ENCODE data around the gene BOK. TPM values are rescaled to one million over a fixed set of nuclear protein-coding genes. Genes with fewer than 3 reads are reported as not detected.
"Not testable (repeated sequence)": the region's sequence is repeated elsewhere in the genome, so short reads cannot be mapped to it uniquely, and the experiment has no call there.

The BOK gene
- total RNA-seq, 1 donor from 2014 or later = 4.5 TPM

GRCh38 chr2:241551998-241552737 is 6.4 kb upstream of the BOK start:
- no peak for DNase-seq (ENCODE audit: missing footprints)
- intact Hi-C loops (cut with DNase I) = no loop called here

GRCh38 chr2:241553512-241553830 is 5.1 kb upstream of the BOK start:
- intact Hi-C loops (cut with DNase I) = no loop called here
- DNase-seq (ENCODE audit: missing footprints) (no peak), ATAC-seq (no peak)

More at GRCh38 chr2:241551998-241552737, 6.4 kb upstream of the BOK start:
- ATAC-seq = peak; percentile 36

GRCh38 chr2:241553981-241554380 is 4.6 kb upstream of the BOK start:
- DNase-seq (ENCODE audit: missing footprints) = no peak
- intact Hi-C loops (cut with DNase I) = no loop called here
- no peak for ATAC-seq

- intact Hi-C loops (cut with DNase I) = no loop called here
- ATAC-seq = no peak
- no peak for DNase-seq (ENCODE audit: missing footprints)
Observed at GRCh38 chr2:241554610-241555322, 3.8 kb upstream of the BOK start.

DNA sequence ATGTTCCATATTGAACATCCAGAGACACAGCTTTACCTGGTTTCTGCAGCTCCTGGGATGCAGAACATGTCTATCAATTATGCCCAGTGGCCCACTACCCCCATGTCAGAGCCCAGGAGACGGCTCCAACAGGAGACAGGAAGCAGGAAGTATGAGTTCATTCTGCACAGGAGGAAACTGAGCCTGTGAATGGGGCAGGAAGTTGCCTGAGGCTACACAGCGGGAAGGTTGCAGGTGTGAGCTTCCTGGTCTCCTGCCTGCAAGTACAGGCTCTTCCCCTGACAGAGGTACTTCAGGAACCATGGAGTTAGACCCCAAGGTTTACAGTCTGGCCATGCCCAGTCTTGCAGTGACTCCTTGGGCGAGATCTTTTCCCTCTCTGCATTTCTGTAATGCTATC is 2.8 kb upstream of the BOK start:
- ATAC-seq (no peak), DNase-seq (ENCODE audit: missing footprints) (no peak)
- intact Hi-C loops (cut with DNase I) = no loop called here

DNA sequence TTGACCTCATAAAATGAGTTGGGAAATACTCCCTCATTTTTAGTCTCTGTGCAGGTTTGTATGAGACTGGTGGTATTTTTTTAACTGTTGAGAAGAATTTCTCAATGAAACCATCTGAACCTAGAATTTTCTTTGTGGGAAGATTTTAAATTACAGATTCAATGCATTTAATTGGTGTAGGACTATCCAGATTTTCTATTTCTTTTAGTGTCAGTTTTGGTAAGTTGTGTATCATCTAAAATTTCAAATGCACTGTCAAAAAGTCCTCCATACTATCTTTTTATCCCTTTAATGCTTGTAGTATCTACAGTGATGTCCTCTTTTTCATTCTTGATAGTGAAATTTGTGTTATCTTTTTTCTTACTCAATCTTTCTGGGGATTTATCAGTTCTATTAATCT is 1.8 kb upstream of the BOK start:
- DNase-seq (ENCODE audit: missing footprints) (no peak), ATAC-seq (no peak)
- intact Hi-C loops (cut with DNase I) = no loop called here

DNA sequence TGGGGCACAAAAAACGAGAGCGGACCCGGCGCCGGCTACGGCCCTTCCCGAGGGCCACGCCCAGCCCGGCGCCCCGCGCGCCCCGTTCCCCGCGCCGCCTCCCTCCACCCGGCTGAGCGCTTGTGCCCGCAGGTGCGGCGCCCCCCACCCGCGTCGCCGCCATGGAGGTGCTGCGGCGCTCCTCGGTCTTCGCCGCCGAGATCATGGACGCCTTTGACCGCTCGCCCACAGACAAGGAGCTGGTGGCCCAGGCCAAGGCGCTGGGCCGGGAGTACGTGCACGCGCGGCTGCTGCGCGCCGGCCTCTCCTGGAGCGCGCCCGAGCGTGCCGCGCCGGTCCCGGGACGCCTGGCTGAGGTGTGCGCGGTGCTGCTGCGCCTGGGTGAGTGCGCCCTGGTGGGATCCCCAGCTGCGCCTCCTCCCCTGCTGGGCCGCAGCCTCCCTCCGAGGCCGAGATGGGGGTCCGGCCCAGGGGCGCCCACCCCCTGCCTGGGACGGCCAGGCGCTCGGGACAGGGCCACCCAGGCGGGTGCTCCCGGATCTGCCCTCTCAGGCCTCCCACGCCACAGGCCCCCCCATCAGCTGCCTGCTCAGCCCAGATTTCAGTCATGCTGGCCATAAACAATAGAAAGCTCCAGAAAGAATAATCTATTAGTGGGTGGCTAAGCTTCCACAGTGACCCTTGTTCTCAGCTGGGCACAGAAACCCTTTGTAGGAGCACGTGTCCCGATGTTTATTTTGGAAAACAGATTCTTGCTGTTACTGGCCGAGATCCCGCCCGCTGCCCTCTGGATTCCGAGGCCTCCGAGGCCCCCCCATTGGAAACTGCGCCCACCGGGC is 997 bp downstream of the BOK start:
- intact Hi-C loops (cut with DNase I) = loop anchor here (2.0 kb wide), 1 partner anchor 53 kb away; no protein-coding TSS in a partner anchor
- DNase-seq (ENCODE audit: missing footprints) = no peak
- ATAC-seq = peak; percentile 44

- ATAC-seq = no peak
- no peak for DNase-seq (ENCODE audit: missing footprints)
- intact Hi-C loops (cut with DNase I) = no loop called here
Observed at GRCh38 chr2:241560162-241560882, 1.8 kb downstream of the BOK start.

- ATAC-seq (no peak), DNase-seq (ENCODE audit: missing footprints) (no peak)
- intact Hi-C loops (cut with DNase I) = no loop called here
Observed at GRCh38 chr2:241560883-241561474, 2.4 kb downstream of the BOK start.

- ATAC-seq (peak; percentile 61), DNase-seq (ENCODE audit: missing footprints) (peak; percentile 80)
- intact Hi-C loops (cut with DNase I) = no loop called here
Observed at GRCh38 chr2:241561832-241562231, 3.3 kb downstream of the BOK start.

GRCh38 chr2:241562269-241562891 is 3.8 kb downstream of the BOK start:
- intact Hi-C loops (cut with DNase I) = no loop called here
- no peak for ATAC-seq
- no peak for DNase-seq (ENCODE audit: missing footprints)

DNA sequence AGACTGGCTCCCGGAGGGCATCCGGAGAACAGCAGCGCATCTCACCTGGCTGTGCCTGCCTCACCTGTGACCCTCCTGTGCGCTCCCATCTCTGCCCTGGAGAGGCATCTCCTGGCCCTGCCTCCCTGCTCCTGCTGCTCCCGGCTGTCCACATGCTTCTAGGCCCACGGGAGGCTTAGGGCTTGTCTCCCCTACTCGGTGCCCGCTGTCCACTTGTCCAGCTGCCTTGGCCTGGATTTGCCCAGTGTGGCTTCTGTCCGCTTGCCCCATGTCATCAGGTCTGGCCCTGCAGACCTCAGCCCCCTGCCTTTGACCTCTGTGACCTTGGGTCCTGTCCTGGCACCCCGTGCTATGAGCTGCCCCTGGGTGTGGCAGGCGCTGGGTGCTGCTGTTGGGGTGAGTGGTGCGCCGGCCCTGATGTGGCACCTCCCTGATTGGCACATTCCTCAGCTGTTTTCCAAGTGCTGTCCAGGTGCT is 4.5 kb downstream of the BOK start:
- ATAC-seq = no peak
- no peak for DNase-seq (ENCODE audit: missing footprints)
- intact Hi-C loops (cut with DNase I) = no loop called here

DNA sequence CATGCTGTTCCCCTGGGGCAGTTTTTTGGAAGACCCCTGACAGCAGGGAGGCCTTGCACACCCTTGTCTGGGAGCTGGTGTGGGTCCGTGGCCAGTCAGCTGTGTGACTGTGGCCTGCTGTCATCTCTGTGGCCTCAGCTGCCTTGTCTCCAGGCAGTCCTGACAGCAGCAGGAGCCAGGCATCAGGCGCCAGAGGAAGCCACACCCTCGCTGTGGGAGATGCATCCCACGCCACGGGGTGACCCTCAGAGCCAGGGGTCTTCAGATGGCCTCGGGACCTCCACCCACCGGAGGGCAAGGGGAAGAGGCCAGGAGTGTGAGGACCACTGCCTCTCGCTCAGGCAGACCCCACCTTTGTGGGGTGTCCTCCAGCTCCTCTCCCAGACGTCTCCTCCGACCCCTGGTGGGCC is 5.0 kb downstream of the BOK start:
- intact Hi-C loops (cut with DNase I) = no loop called here
- ATAC-seq = no peak
- DNase-seq (ENCODE audit: missing footprints) = no peak

GRCh38 chr2:241563981-241564595 is 5.5 kb downstream of the BOK start:
- DNase-seq (ENCODE audit: missing footprints) = no peak
- ATAC-seq = no peak
- intact Hi-C loops (cut with DNase I) = no loop called here

DNA sequence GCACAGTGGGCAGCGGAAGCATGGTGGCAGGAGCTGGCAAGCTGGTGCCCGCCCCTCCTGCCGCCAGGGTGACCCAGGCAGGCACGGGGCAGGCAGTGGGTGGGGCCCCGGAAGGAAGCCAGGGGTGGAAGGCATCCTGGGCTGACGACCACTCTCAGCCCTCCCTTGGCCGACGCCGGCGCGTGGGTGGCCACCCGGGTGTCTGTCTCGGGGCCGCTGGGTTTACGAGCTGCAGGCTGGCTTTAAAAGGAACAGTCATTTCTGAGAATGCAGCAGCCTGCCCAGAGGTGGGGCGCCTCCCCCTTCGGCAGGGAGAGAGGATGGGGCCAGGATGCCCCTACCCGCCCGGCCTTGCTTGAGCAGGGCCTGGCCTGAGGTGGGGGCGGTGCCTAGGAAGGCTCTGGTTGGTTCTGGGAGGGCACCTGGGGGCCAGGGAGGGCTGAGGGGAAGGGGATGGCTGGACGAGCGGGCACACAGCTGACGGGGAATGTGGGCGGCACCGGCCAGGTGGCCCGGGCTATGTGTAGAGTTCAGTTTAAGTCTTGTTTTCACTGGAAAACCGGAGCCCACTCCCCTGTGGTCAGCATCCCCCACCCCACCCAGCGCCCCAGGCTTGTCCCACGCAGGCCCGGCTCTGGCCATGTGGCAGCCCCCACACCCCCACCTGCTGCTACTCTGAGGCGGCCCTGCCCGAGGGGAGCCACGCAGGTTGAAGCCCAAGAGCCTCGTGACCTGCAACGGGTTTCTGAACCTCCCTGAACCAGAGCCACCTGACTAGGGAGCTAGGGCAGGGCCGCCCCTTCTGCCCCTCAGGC is 6.3 kb downstream of the BOK start:
- DNase-seq (ENCODE audit: missing footprints) (no peak), ATAC-seq (no peak)
- intact Hi-C loops (cut with DNase I) = no loop called here

- no peak for ATAC-seq
- no peak for DNase-seq (ENCODE audit: missing footprints)
- intact Hi-C loops (cut with DNase I) = no loop called here
Observed at GRCh38 chr2:241565411-241565810, 6.9 kb downstream of the BOK start.

GRCh38 chr2:241566021-241566420 is 7.5 kb downstream of the BOK start:
- ATAC-seq; DNase-seq (ENCODE audit: missing footprints); intact Hi-C loops (cut with DNase I): not testable (repeated sequence)

Measured in Right ventricle myocardium inferior (tissue), 1 donor.